Gastroesophageal sphincter (tissue), 4 donors: Measurements from ENCODE around the gene EVPL. TPM values are rescaled to one million over a fixed set of nuclear protein-coding genes. Genes with fewer than 3 reads are reported as not detected.
A peak's percentile ranks its signal among the peaks of the same experiment; 100 is the strongest.

ENCODE experiments used
- ATAC-seq: fragments of 150-250 bp; one replicate; pipeline ENCODE4 v1.9.1; 2016; ENCODE audit warnings: mild to moderate bottlenecking, moderate library complexity
- H3K27ac ChIP-seq, 4 donors: fragments of 200-600 bp; sonication (generic) in 3 of 4; 1 replicate in 3 of 4; 2 replicates in 1 of 4; pipeline ENCODE4 v1.5.1; 2016 to 2019
- H3K27me3 ChIP-seq: fragments of 200-600 bp; sonication (generic); one replicate; pipeline ENCODE4 v1.5.1; 2019
- H3K36me3 ChIP-seq, 2 donors: fragments of 200-600 bp; sonication (generic); one replicate each; pipeline ENCODE4 v1.5.1; 2019; ENCODE audit warnings: control low read depth in 1 of 2
- H3K4me1 ChIP-seq, 3 donors: fragments of 200-600 bp; sonication (generic); 1 replicate in 2 of 3; 2 replicates in 1 of 3; pipeline ENCODE4 v1.5.1; 2016 to 2019; ENCODE audit warnings: control low read depth in 2 of 3
- H3K4me3 ChIP-seq, 2 donors: fragments of 200-600 bp; sonication (generic); one replicate each; pipeline ENCODE4 v1.5.1; 2019; ENCODE audit warnings: mild to moderate bottlenecking in 1 of 2, moderate library complexity in 1 of 2
- H3K9me3 ChIP-seq, 3 donors: fragments of 200-600 bp; sonication (generic); one replicate each; pipeline ENCODE4 v1.5.1; 2017 to 2019; ENCODE audit warnings: control low read depth in 2 of 3
- EP300 ChIP-seq: sonication (generic); formaldehyde crosslinking; IDR thresholded peaks from one replicate; pipeline ENCODE4 v1.6.1; 2017; ENCODE audit warnings: antibody characterized with exemption, mild to moderate bottlenecking
- POLR2A ChIP-seq, 2 donors: fragments of 450-650 bp; IDR thresholded peaks; one replicate each; pipeline ENCODE4 v1.6.1; 2017; ENCODE audit warnings: antibody characterized with exemption in 2 of 2, mild to moderate bottlenecking in 2 of 2, moderate library complexity in 1 of 2
- POLR2AphosphoS5 ChIP-seq: sonication (generic); formaldehyde crosslinking; IDR thresholded peaks from one replicate; pipeline ENCODE4 v1.6.1; 2017; ENCODE audit warnings: antibody characterized with exemption
- WGBS, 2 donors: methylation state at CpG; one replicate each; pipeline ENCODE4 v1.1.5; 2018; ENCODE audit warnings: low coverage in 1 of 2; 5-methylcytosine and 5-hydroxymethylcytosine counted together
- total RNA-seq, 4 donors: library from RNA; depleted of rRNA; stranded (reverse); fragments of >200 nt; gene quantifications; one replicate each; pipeline ENCODE4 v1.1.0, GENCODE V29; 2016
- TF ChIP-seq, protein P1 (sequence below), 4 experiments: fragments of 200-600 bp in 2 of 4; fragments of 450-650 bp in 2 of 4; sonication (generic) in 1 of 4; IDR thresholded peaks; one replicate each; pipeline ENCODE4 v1.5.1; 2017 to 2019; ENCODE audit warnings: antibody characterized with exemption in 4 of 4, mild to moderate bottlenecking in 2 of 4, moderate library complexity in 2 of 4

EVPL gene
- total RNA-seq, 4 donors from 2014 or later, result 1.3 to 6.1 (median 3.1) TPM

DNA sequence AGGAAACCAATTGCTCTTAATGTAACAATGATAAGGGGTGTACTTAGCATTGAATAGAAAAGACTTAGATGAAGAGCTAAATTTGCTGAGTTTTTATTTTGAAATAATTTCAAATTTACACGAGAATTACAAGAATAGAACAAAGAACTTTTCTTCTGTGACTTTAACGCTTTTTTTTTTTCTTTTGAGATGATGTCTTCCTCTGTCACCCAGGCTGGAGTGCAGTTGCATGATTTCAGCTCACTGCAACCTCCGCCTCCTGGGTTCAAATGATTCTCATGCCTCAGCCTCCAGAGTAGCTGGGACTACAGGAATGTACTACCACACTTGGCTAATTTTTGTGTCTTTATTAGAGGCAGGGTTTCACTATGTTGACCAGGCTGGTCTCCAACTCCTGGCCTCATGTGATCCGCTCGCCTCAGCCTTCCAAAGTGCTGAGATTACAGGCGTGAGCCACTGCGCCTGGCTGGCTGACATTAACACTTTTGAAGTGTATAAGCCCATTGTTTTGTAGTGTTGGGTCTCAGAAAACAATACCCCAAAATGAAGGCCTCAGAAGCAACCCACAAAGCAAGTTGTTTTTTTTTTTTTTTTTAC is 46.0 kb downstream of the EVPL start:
- Histone ChIP-seq H3K27me3 (no peaks in the 10 kb centered on the region), H3K4me3 (no peak overlapping the region), H3K27ac (no peak overlapping the region), H3K36me3 (no peaks in the 10 kb centered on the region), H3K4me1 (peaks cover 0 to 42% (median 14%) of the 10 kb centered on the region in 3 donors), H3K9me3 (no peaks in the 10 kb centered on the region)
- 68 to 85% methylated on average over 2 to 7 of the region's 7 CpGs for WGBS, 2 donors
- TF ChIP-seq POLR2AphosphoS5 (no peak), EP300 (no peak), POLR2A (IDR thresholded peaks at IDR 0.05) (no peak)
- TF ChIP-seq, protein P1, sequence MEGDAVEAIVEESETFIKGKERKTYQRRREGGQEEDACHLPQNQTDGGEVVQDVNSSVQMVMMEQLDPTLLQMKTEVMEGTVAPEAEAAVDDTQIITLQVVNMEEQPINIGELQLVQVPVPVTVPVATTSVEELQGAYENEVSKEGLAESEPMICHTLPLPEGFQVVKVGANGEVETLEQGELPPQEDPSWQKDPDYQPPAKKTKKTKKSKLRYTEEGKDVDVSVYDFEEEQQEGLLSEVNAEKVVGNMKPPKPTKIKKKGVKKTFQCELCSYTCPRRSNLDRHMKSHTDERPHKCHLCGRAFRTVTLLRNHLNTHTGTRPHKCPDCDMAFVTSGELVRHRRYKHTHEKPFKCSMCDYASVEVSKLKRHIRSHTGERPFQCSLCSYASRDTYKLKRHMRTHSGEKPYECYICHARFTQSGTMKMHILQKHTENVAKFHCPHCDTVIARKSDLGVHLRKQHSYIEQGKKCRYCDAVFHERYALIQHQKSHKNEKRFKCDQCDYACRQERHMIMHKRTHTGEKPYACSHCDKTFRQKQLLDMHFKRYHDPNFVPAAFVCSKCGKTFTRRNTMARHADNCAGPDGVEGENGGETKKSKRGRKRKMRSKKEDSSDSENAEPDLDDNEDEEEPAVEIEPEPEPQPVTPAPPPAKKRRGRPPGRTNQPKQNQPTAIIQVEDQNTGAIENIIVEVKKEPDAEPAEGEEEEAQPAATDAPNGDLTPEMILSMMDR (IDR thresholded peaks at IDR 0.05), result no peak
- no peak for ATAC-seq

DNA sequence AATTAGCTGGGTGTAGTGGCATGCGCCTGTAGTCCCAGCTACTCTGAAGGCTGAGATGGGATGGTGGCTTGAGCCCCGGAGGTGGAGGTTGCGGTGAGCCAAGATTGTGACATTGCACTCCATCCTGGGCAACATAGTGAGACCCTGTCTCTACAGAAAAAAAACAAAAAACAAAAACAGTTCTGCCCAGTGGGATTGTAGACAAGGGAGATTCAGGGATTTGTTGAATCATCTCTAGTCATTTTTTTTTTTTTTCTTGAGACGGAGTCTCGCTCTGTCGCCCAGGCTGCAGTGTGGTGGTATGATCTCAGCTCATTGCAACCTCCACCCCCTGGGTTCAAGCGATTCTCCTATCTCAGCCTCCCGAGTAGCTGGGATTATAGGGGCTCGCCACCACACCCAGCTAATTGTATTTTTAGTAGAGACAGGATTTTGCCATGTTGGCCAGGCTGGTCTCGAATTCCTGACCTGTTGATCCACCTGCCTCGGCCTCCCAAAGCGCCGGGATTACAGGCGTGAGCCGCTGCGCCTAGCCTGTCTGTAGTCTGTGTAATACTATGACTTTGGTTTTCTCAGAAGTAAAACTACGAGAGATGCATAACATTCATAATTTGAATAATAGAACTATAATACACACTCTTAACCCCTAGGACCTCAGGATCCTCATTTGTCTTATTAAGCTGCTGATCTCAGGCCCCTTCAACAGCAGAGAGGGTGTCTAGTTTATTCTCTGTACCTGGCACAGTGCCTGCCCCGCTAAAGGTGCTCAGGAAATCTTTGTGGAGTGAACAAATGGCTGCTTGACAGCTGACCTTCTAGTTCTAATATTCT is 46.7 kb downstream of the EVPL start:
- Histone ChIP-seq H3K4me1 (peaks cover 0 to 49% (median 14%) of the 10 kb centered on the region in 3 donors), H3K27ac (peak overlapping the region; percentile 91 to 99 (median 98)), H3K36me3 (no peaks in the 10 kb centered on the region), H3K4me3 (peak overlapping the region; percentile 72 to 89), H3K27me3 (no peaks in the 10 kb centered on the region), H3K9me3 (no peaks in the 10 kb centered on the region)
- TF ChIP-seq, protein P1 (IDR thresholded peaks at IDR 0.05), result no peak
- TF ChIP-seq EP300 (no peak), POLR2A (IDR thresholded peaks at IDR 0.05) (no peak), POLR2AphosphoS5 (no peak)
- WGBS, 2 donors, result 81 to 93% methylated on average over 9 to 14 of the region's 18 CpGs
- no peak for ATAC-seq

DNA sequence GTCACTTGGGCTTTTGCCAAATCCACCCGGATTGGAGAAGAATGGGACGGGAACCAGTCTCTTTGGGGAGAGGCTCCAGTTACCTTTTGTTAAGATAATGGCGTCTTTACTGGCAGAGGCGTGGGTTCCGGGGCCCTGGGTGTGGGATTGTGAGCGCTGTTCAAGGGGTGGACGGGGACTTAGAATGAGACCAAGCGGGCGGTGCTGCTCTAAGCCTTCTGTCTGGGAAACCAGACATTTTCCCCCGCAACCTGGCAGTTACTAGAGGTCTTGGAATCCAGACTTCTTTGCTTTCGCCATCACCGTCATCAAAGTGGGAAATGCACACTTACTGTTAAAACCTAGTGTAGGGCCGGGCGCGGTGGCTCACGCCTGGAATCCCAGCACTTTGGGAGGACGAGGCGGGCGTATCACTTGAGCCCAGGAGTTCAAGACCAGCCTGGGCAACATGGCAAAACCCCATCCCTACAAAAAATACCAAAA is 47.4 kb downstream of the EVPL start:
- ATAC-seq, result peak; percentile 35
- TF ChIP-seq POLR2AphosphoS5 (no peak), EP300 (no peak), POLR2A (IDR thresholded peaks at IDR 0.05) (no peak)
- TF ChIP-seq, protein P1 (IDR thresholded peaks at IDR 0.05), result no peak
- WGBS, 2 donors, result 0 to 3% methylated on average over 4 to 11 of the region's 19 CpGs
- peaks cover 0 to 52% (median 14%) of the 10 kb centered on the region in 3 donors for H3K4me1 ChIP-seq
- H3K36me3 ChIP-seq, result no peaks in the 10 kb centered on the region
- H3K27me3 ChIP-seq, result no peaks in the 10 kb centered on the region
- no peaks in the 10 kb centered on the region for H3K9me3 ChIP-seq
- peak overlapping the region; percentile 72 to 89 for H3K4me3 ChIP-seq
- peak overlapping the region; percentile 91 to 99 (median 98) for H3K27ac ChIP-seq

DNA sequence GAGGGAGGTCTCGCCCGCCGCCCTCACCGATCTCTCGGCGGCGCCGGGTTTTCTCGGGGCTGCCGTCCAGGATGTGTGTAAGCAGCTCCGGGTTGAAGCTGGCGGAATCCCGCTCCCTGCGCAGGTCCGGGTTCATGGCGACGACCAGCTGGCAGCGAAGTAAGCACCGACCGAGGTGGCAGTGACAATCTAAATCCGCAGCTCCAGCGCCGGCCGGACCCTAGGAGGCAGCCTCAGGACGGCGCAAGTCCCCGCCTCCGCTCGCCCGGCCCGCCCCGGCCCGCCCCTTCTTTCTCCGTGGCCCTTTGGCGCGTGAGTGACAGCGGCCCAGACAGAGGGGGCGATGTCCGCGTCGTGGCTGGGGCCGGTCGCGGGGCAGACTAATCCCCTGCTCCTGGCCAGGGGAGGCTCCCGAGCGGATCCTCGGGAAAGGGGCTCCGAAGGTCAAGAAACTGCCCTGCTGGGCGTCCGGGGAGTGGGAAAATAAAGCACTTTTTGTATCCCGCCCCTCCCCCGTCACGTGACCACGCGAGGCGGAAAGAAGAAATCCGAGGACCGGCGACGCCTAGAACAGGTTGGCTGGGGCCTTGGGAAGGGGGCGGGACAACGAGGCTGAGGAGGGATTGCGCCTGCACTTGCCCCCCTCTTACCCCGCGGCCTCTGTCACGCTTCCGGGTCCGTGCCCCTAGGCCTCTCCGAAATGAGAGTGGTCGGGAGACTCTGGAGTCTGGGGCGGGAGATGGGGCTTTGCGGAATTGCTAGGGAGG is 48.0 kb downstream of the EVPL start, which contains the start of the genes ACOX1 and TEN1:
ACOX1 (minus strand) TSS at position 229 of the 767 bp plus-strand sequence; CDS start at position 136, 93 bp downstream.
TEN1 (plus strand) TSS at position 303 of the 767 bp plus-strand sequence. CDS start 6,953 bp downstream, outside the sequence.
- TF ChIP-seq POLR2A (IDR thresholded peaks at IDR 0.05) (peak; percentile 81 to 83), POLR2AphosphoS5 (peak; percentile 95), EP300 (no peak)
- TF ChIP-seq, protein P1 (IDR thresholded peaks at IDR 0.05), result peak in 3 of 4 experiments; percentile 46 to 62 (median 54)
- Histone ChIP-seq H3K4me1 (peaks cover 0 to 53% (median 14%) of the 10 kb centered on the region in 3 donors), H3K36me3 (peaks cover 0 to 6% of the 10 kb centered on the region in 2 donors), H3K27ac (peak within 1 kb of the TSS; percentile 91 to 99 (median 98)), H3K4me3 (peak within 1 kb of the TSS; percentile 72 to 89), H3K27me3 (no peaks in the 10 kb centered on the region), H3K9me3 (no peaks in the 10 kb centered on the region)
- ATAC-seq, result peak; percentile 98
- 0% methylated on average over 1 to 9 of the region's 72 CpGs for WGBS, 2 donors
